ENCODE measurements around the gene ZNF836. TPM values are rescaled to one million over a fixed set of nuclear protein-coding genes. Genes with fewer than 3 reads are reported as not detected.

ZNF836 gene
- polyA plus RNA-seq, 3 donors, result 2.3 to 4.8 (median 2.6) TPM

DNA sequence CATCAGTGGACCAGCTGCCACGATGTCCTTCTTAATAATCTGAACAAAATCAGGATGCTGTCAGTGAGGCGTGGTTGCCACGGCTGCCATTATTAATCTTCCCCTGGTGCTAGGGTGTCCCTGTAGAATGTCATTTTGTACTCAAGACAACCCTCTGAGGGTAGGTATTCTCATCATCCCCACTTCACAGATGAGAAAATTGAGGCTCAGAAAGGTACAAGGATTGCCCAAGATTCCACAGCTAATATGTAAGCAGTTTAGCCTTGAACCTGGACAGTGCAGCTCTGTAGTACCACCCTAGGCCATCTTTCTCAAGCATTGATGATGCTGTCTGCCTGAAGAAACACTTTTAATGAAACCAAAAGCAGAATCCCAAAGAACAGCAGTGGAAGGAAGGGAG, 26.5 kb upstream of the ZNF836 start:
- Histone ChIP-seq H3K9me3 (replicated peaks in 1 of 2; ENCODE audit: control insufficient read depth in 1 of 2, insufficient read depth in 1 of 2, low read length in 2 of 2) (no peaks in the 10 kb centered on the region), H3K9ac (ENCODE audit: insufficient read depth, low read length, poor library complexity, severe bottlenecking) (no peak overlapping the region), H4K20me1 (ENCODE audit: insufficient read depth, low read length) (peaks cover 94% of the 10 kb centered on the region), H2AFZ (ENCODE audit: insufficient read depth, low read depth, low read length, poor library complexity, severe bottlenecking) (no peak overlapping the region), H3K4me2 (replicated peaks; ENCODE audit: extremely low read depth, low read length, poor library complexity, severe bottlenecking) (no peak overlapping the region), H3K79me2 (ENCODE audit: insufficient read depth, low read length) (peaks cover 92% of the 10 kb centered on the region), H3K4me3 (replicated peaks in 1 of 3; ENCODE audit: low read depth in 2 of 3, low read length in 3 of 3) (no peak overlapping the region), H3K27me3 (ENCODE audit: control insufficient read depth in 2 of 2, insufficient read depth in 2 of 2, low read length in 2 of 2) (no peaks in the 10 kb centered on the region), H3K4me1 (ENCODE audit: control insufficient read depth in 1 of 2, insufficient read depth in 2 of 2, low read length in 2 of 2) (no peaks in the 10 kb centered on the region), H3K27ac (ENCODE audit: low read depth in 1 of 2, low read length in 2 of 2) (peak overlapping the region in 1 of 2 donors; percentile 24), H3K36me3 (replicated peaks in 1 of 2; ENCODE audit: control insufficient read depth in 1 of 2, insufficient read depth in 2 of 2, low read length in 2 of 2) (peaks cover 63 to 96% of the 10 kb centered on the region in 2 donors)
- TF ChIP-seq, protein P1, sequence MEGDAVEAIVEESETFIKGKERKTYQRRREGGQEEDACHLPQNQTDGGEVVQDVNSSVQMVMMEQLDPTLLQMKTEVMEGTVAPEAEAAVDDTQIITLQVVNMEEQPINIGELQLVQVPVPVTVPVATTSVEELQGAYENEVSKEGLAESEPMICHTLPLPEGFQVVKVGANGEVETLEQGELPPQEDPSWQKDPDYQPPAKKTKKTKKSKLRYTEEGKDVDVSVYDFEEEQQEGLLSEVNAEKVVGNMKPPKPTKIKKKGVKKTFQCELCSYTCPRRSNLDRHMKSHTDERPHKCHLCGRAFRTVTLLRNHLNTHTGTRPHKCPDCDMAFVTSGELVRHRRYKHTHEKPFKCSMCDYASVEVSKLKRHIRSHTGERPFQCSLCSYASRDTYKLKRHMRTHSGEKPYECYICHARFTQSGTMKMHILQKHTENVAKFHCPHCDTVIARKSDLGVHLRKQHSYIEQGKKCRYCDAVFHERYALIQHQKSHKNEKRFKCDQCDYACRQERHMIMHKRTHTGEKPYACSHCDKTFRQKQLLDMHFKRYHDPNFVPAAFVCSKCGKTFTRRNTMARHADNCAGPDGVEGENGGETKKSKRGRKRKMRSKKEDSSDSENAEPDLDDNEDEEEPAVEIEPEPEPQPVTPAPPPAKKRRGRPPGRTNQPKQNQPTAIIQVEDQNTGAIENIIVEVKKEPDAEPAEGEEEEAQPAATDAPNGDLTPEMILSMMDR (IDR thresholded peaks at IDR 0.05), result no peak
- Mint-ChIP-seq H3K27ac (no peak overlapping the region), H3K9me3 (no peaks in the 10 kb centered on the region), H3K4me3 (no peak overlapping the region), H3K36me3 (peaks cover 67 to 91% of the 10 kb centered on the region in 2 donors), H3K27me3 (ENCODE audit: low read depth in 3 of 3) (no peaks in the 10 kb centered on the region), H3K4me1 (peaks cover 5% of the 10 kb centered on the region)
- DNase-seq, result no peak
- intact Hi-C loops (cut with micrococcal nuclease), result loop anchor here in 1 of 2 donors (10.0 kb wide), 1 partner anchor 173 kb away; the partner anchor contains the start of gene ZNF614
- no CpG with 5 or more reads among the region's 3 CpGs for WGBS (ENCODE audit: insufficient coverage)

DNA sequence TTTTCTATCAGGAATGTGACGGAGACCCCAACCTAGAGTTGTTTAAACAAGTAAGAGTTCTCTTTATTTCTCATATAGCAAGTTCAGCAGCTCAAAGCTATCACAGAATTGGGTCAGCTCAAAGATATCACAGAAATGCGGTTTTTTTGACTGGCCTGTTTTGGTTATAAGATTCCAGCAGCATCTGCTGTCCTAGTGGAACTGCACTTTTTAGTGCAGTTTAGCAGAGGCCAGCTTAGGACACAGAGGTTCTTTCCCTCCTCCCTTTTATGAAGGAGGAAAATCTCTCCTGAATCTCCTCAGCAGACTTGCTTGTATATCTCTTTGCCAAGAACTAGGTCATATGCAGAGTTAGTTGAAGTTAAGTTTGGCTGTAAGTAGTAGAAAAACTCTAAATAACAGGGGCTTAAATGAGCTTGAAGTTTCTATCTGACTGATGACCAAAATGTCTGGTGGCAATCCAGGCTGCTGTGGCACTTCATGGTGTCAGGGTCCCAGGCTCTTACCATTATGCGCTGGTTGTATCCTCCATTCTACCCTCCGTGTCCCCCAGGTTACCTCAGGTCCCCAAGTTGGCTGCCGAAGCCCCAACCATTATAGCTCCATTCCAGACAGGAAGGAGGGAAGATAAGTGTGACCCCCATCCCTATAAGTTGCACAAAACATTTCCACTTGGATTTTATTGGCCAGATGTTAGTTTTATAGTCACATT, 25.0 kb upstream of the ZNF836 start:
- Histone ChIP-seq H3K4me1 (ENCODE audit: control insufficient read depth in 1 of 2, insufficient read depth in 2 of 2, low read length in 2 of 2) (peaks cover 4 to 7% of the 10 kb centered on the region in 2 donors), H3K4me2 (replicated peaks; ENCODE audit: extremely low read depth, low read length, poor library complexity, severe bottlenecking) (no peak overlapping the region), H3K9me3 (replicated peaks in 1 of 2; ENCODE audit: control insufficient read depth in 1 of 2, insufficient read depth in 1 of 2, low read length in 2 of 2) (no peaks in the 10 kb centered on the region), H3K27ac (ENCODE audit: low read depth in 1 of 2, low read length in 2 of 2) (no peak overlapping the region), H2AFZ (ENCODE audit: insufficient read depth, low read depth, low read length, poor library complexity, severe bottlenecking) (no peak overlapping the region), H3K9ac (ENCODE audit: insufficient read depth, low read length, poor library complexity, severe bottlenecking) (no peak overlapping the region), H3K4me3 (replicated peaks in 1 of 3; ENCODE audit: low read depth in 2 of 3, low read length in 3 of 3) (no peak overlapping the region), H3K79me2 (ENCODE audit: insufficient read depth, low read length) (peaks cover 97% of the 10 kb centered on the region), H4K20me1 (ENCODE audit: insufficient read depth, low read length) (peaks cover 79% of the 10 kb centered on the region), H3K36me3 (replicated peaks in 1 of 2; ENCODE audit: control insufficient read depth in 1 of 2, insufficient read depth in 2 of 2, low read length in 2 of 2) (peaks cover 50 to 85% of the 10 kb centered on the region in 2 donors), H3K27me3 (ENCODE audit: control insufficient read depth in 2 of 2, insufficient read depth in 2 of 2, low read length in 2 of 2) (no peaks in the 10 kb centered on the region)
- 87% methylated on average over 3 of the region's 5 CpGs for WGBS (ENCODE audit: insufficient coverage)
- H3K4me1 Mint-ChIP-seq, result peaks cover 14% of the 10 kb centered on the region
- H3K9me3 Mint-ChIP-seq, result no peaks in the 10 kb centered on the region
- intact Hi-C loops (cut with micrococcal nuclease), result loop anchor here in 1 of 2 donors (10.0 kb wide), 1 partner anchor 172 kb away; the partner anchor contains the start of gene ZNF614
- TF ChIP-seq, protein P1 (IDR thresholded peaks at IDR 0.05), result no peak
- DNase-seq, result no peak
- no peaks in the 10 kb centered on the region for H3K27me3 Mint-ChIP-seq (ENCODE audit: low read depth in 3 of 3)
- no peak overlapping the region for H3K27ac Mint-ChIP-seq
- peaks cover 55 to 88% of the 10 kb centered on the region in 2 donors for H3K36me3 Mint-ChIP-seq
- H3K4me3 Mint-ChIP-seq, result no peak overlapping the region
